Left ventricle myocardium inferior (tissue), 1 donor: Measurements from ENCODE around the gene SERPIND1. TPM values are rescaled to one million over a fixed set of nuclear protein-coding genes. Genes with fewer than 3 reads are reported as not detected.

Source experiments
- DNase-seq: peaks from one replicate; pipeline ENCODE4 v3.0.0-alpha.2; 2020
- H3K27ac ChIP-seq: fragments of 200-600 bp; replicated peaks from 2 replicates; pipeline ENCODE4 v1.8.0; 2021
- H3K27me3 ChIP-seq: fragments of 200-600 bp; 2 replicates; pipeline ENCODE4 v1.8.0; 2021; ENCODE audit warnings: low read depth
- H3K36me3 ChIP-seq: fragments of 200-600 bp; 2 replicates; pipeline ENCODE4 v1.8.0; 2021
- H3K4me1 ChIP-seq: fragments of 200-600 bp; 2 replicates; pipeline ENCODE4 v1.8.0; 2021
- H3K4me3 ChIP-seq: fragments of 200-600 bp; 2 replicates; pipeline ENCODE4 v1.8.0; 2021; ENCODE audit warnings: mild to moderate bottlenecking, moderate library complexity
- H3K9me3 ChIP-seq: fragments of 200-600 bp; replicated peaks from 2 replicates; pipeline ENCODE4 v1.8.0; 2021
- CTCF ChIP-seq: fragments of 200-600 bp; IDR thresholded peaks from 2 replicates; pipeline ENCODE4 v1.8.0; 2021; ENCODE audit warnings: antibody characterized with exemption, mild to moderate bottlenecking, borderline replicate concordance
- intact Hi-C: fragments of 100-400 bp; cut with micrococcal nuclease; formaldehyde crosslinking; loops from one replicate; pipeline ENCODE4 v1.11.0; 2022
- total RNA-seq: library from RNA; stranded (reverse); fragmentation: NEBNext Ultra II Directional; extraction: Animal tissue kit (Norgen Biotek cat#: 25700); gene quantifications from one replicate; pipeline ENCODE4 v1.2.1, GENCODE V29; 2021
- donor health status: DM: no; HTN: yes; CAD: no; lungs with severe emphysema.

The SERPIND1 gene
- total RNA-seq, 1 donor from 2014 or later = 0.16 TPM

GRCh38 chr22:20756846-20757245, 17.1 kb upstream of the SERPIND1 start:
- no peak for TF ChIP-seq CTCF
- H3K36me3 ChIP-seq = peaks cover 46% of the 10 kb centered on the region
- H3K9me3 ChIP-seq = no peaks in the 10 kb centered on the region
- intact Hi-C loops = no loop called here
- no peaks in the 10 kb centered on the region for H3K4me1 ChIP-seq
- DNase-seq = no peak
- H3K27ac ChIP-seq = no peak overlapping the region
- no peak overlapping the region for H3K4me3 ChIP-seq
- no peaks in the 10 kb centered on the region for H3K27me3 ChIP-seq

GRCh38 chr22:20758688-20759087, 15.2 kb upstream of the SERPIND1 start:
- intact Hi-C loops = no loop called here

GRCh38 chr22:20760084-20760483, 13.8 kb upstream of the SERPIND1 start:
- no peak for TF ChIP-seq CTCF
- Histone ChIP-seq H3K27ac (no peak overlapping the region), H3K27me3 (no peaks in the 10 kb centered on the region), H3K4me3 (no peak overlapping the region), H3K9me3 (no peaks in the 10 kb centered on the region), H3K36me3 (peaks cover 64% of the 10 kb centered on the region), H3K4me1 (no peaks in the 10 kb centered on the region)
- intact Hi-C loops = no loop called here
- DNase-seq = no peak

More at GRCh38 chr22:20758688-20759087, 15.2 kb upstream of the SERPIND1 start:
- Histone ChIP-seq H3K4me3 (no peak overlapping the region), H3K36me3 (peaks cover 50% of the 10 kb centered on the region), H3K27ac (no peak overlapping the region), H3K9me3 (no peaks in the 10 kb centered on the region), H3K27me3 (no peaks in the 10 kb centered on the region), H3K4me1 (no peaks in the 10 kb centered on the region)
- TF ChIP-seq CTCF = no peak
- no peak for DNase-seq

- H3K27me3 ChIP-seq = no peaks in the 10 kb centered on the region
- peaks cover 72% of the 10 kb centered on the region for H3K36me3 ChIP-seq
- H3K27ac ChIP-seq = no peak overlapping the region
- DNase-seq = no peak
- H3K4me1 ChIP-seq = no peaks in the 10 kb centered on the region
- intact Hi-C loops = no loop called here
- no peak overlapping the region for H3K4me3 ChIP-seq
- H3K9me3 ChIP-seq = no peaks in the 10 kb centered on the region
- TF ChIP-seq CTCF = no peak
These were observed 12.4 kb upstream of the SERPIND1 start for GRCh38 chr22:20761536-20761935.

- Histone ChIP-seq H3K27ac (no peak overlapping the region), H3K27me3 (no peaks in the 10 kb centered on the region), H3K4me3 (no peak overlapping the region), H3K36me3 (peaks cover 70% of the 10 kb centered on the region), H3K4me1 (no peaks in the 10 kb centered on the region), H3K9me3 (no peaks in the 10 kb centered on the region)
- intact Hi-C loops = no loop called here
- TF ChIP-seq CTCF = no peak
- no peak for DNase-seq
These were observed 11.6 kb upstream of the SERPIND1 start for GRCh38 chr22:20762233-20762796.
